Peyer's patch (tissue), 4 donors: ENCODE results near the gene SEC23A.

ENCODE experiments used
- CTCF ChIP-seq, 6 experiments: fragments of 450-650 bp in 4 of 6; fragments of 200-600 bp in 2 of 6; sonication (generic) in 1 of 6; IDR thresholded peaks; one replicate each; pipeline ENCODE4 v1.5.1; 2017 to 2019; ENCODE audit warnings: antibody characterized with exemption in 6 of 6, mild to moderate bottlenecking in 3 of 6, moderate library complexity in 1 of 6
- POLR2A ChIP-seq, 2 donors: fragments of 450-650 bp; IDR thresholded peaks; one replicate each; pipeline ENCODE4 v1.5.1; 2017; ENCODE audit warnings: antibody characterized with exemption in 2 of 2, mild to moderate bottlenecking in 2 of 2, moderate library complexity in 2 of 2

DNA sequence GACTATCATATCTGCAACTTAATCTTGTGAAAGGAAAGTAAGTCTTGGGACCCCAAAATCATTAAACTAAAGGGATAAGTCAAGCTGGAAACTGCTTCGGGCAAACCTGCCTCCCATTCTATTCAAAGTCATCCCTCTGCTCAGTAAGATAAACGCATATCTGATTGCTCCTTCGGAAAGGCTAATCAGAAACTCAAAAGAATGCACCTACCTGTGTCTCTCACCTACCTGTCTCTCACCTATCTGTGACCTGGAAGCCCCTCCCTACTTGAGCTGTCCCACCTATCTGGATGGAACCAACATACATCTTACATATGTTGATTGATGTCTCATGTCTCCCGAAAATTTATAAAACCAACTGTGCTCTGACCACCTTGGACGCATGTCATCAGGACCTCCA lies 19.9 kb downstream of the SEC23A start:
- TF ChIP-seq CTCF (IDR thresholded peaks at IDR 0.05) (no peak), POLR2A (IDR thresholded peaks at IDR 0.05) (no peak)
